T-cell (primary cell): ENCODE results near the gene TLDC2. TPM values are rescaled to one million over a fixed set of nuclear protein-coding genes. Genes with fewer than 3 reads are reported as not detected.

Experiments used
- ATAC-seq, 4 experiments: fragments of 200-7000 bp in 3 of 4; fragments of 150-1000 bp in 1 of 4; cut with Tn5 transposase; replicated peaks in 1 of 4; 1 replicate in 3 of 4; 2 replicates in 1 of 4; pipeline ENCODE4 v1.10.0; 2021; ENCODE audit warnings: moderate library complexity in 3 of 4, mild to moderate bottlenecking in 2 of 4, moderate number of reproducible peaks in 1 of 4
- CTCF ChIA-PET, 2 donors: fragments of 300-600 bp; sonication (Branson Sonifier 250); formaldehyde crosslinking; loops; one replicate each; lab custom pipeline; 2022; ENCODE audit warnings: antibody characterized with exemption in 2 of 2; lab: Charles Lee
- POLR2A ChIA-PET, 2 donors: fragments of 300-600 bp; sonication (Branson Sonifier 250); formaldehyde crosslinking; loops; one replicate each; lab custom pipeline; 2022; ENCODE audit warnings: antibody characterized with exemption in 2 of 2; lab: Charles Lee
- DNase-seq, 35 experiments: peaks; one replicate each; pipeline versions ENCODE4 v3.0.0 to v3.0.0-alpha.2; 2013 to 2023
- H3K27ac ChIP-seq: one replicate; pipeline ENCODE4 v1.5.1; 2013; ENCODE audit warnings: low read length
- H3K27me3 ChIP-seq, 2 experiments: replicated peaks in 1 of 2; 1 replicate in 1 of 2; 2 replicates in 1 of 2; pipeline versions ENCODE4 v1.6.1 to v1.7.0; 2013; ENCODE audit warnings: low read length in 1 of 2, mixed read lengths in 1 of 2; ENCODE audit not compliant: control insufficient read depth in 2 of 2, insufficient read depth in 2 of 2; ENCODE audit errors: extremely low read depth in 1 of 2
- H3K36me3 ChIP-seq, 2 donors: 1 replicate in 1 of 2; 2 replicates in 1 of 2; pipeline versions ENCODE4 v1.6.1 to v1.7.0; 2013; ENCODE audit warnings: low read length in 1 of 2; ENCODE audit not compliant: control insufficient read depth in 2 of 2, insufficient read depth in 1 of 2; ENCODE audit errors: extremely low read depth in 1 of 2
- H3K4me1 ChIP-seq, 2 experiments: 1 replicate in 1 of 2; 2 replicates in 1 of 2; pipeline versions ENCODE4 v1.6.1 to v1.7.0; 2013; ENCODE audit warnings: low read length in 2 of 2, mixed read lengths in 1 of 2; ENCODE audit not compliant: insufficient read depth in 2 of 2, control insufficient read depth in 1 of 2; ENCODE audit errors: extremely low read depth in 1 of 2
- H3K4me3 ChIP-seq, 2 donors: 1 replicate in 1 of 2; 2 replicates in 1 of 2; pipeline versions ENCODE4 v1.5.1 to v1.7.0; 2013; ENCODE audit warnings: mild to moderate bottlenecking in 2 of 2, low read length in 1 of 2, moderate library complexity in 1 of 2; ENCODE audit not compliant: control insufficient read depth in 1 of 2; ENCODE audit errors: extremely low read depth in 1 of 2
- H3K9me3 ChIP-seq: 2 replicates; pipeline ENCODE4 v1.7.0; 2013
- H3K27ac Mint-ChIP-seq, 2 donors: one replicate each; pipeline ENCODE4 v1.8.0; 2020 to 2021; ENCODE audit warnings: mild to moderate bottlenecking in 2 of 2, mixed read lengths in 2 of 2
- H3K27me3 Mint-ChIP-seq, 2 donors: one replicate each; pipeline ENCODE4 v1.8.0; 2021 to 2022; ENCODE audit warnings: mixed read lengths in 2 of 2
- H3K36me3 Mint-ChIP-seq: one replicate; pipeline ENCODE4 v1.8.0; 2021; ENCODE audit warnings: mixed read lengths
- H3K4me1 Mint-ChIP-seq, 3 donors: one replicate each; pipeline ENCODE4 v1.8.0; 2020 to 2022; ENCODE audit warnings: mixed read lengths in 3 of 3, mild to moderate bottlenecking in 1 of 3
- H3K4me3 Mint-ChIP-seq, 3 donors: one replicate each; pipeline ENCODE4 v1.8.0; 2020 to 2022; ENCODE audit warnings: mild to moderate bottlenecking in 3 of 3, mixed read lengths in 3 of 3, moderate library complexity in 3 of 3
- H3K9me3 Mint-ChIP-seq, 3 donors: one replicate each; pipeline ENCODE4 v1.8.0; 2020 to 2022; ENCODE audit warnings: mixed read lengths in 3 of 3
- WGBS: methylation state at CpG from one replicate; pipeline ENCODE4 v1.1.5; 2013; ENCODE audit warnings: missing lambda C conversion rate; ENCODE audit not compliant: insufficient coverage; 5-methylcytosine and 5-hydroxymethylcytosine counted together
- total RNA-seq, 35 experiments: library from RNA in 6 of 35; stranded (reverse) in 6 of 35; fragments of 120-200 nt in 1 of 35; gene quantifications; one replicate each; pipeline versions ENCODE4 v1.2.1 to v1.2.4 and lab custom pipeline; 2013 to 2026

The TLDC2 gene
- total RNA-seq, result under 1 TPM in 1 of 5 donors, not detected in 4; 0.33 TPM
- total RNA-seq (2013), result not detected
- total RNA-seq (lab: John Stamatoyannopoulos, UW), result 0 to 0.25 (median 0) reads per million in 29 experiments

DNA sequence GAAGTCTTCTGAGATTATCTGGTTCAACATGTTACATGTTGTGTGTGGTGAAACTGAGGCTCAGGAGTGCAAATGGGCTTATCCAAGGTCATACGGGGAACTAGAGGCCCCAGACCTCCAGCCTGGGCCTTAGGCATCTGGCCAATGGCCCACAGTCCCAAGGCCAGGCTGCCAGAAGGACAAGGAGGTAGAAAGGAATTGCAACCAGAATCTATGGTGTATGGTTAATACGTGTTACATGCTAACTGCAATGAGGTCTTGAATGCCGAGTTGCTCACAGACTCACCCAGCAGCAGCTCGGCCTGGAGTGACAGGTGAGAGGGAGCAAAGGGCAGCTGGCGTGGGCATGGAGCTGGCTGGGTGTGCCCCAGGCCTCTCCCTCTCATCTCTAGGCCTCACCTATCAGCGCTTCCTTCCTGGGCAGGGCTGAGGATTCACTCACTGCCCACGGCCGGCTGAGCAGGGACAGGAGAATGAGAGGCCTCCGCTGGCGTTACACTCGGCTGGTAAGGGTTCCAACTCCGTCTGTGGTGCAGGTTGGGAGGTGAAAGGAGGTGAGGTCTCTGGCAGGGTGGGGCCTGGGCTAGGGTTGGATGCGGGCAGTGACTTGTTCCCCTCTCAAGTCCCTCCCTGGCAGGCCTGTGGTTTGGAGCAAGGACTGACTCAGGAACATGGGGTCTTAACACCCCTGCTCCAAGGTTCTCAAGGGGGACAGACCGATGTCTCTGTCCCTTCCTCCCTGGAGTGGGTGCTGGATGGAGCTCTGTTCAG, at the start of gene TLDC2:
TLDC2 (plus strand) TSS at position 437 of the 771 bp plus-strand sequence; CDS start at position 474, 37 bp downstream.
- POLR2A ChIA-PET, result interaction anchor here in 1 of 2 donors (0.7 kb wide), 1 partner anchor 1050 kb away, joined by 3 read pairs; no protein-coding TSS in a partner anchor
- H3K27ac ChIP-seq, result no peak within 1 kb of the TSS

DNA sequence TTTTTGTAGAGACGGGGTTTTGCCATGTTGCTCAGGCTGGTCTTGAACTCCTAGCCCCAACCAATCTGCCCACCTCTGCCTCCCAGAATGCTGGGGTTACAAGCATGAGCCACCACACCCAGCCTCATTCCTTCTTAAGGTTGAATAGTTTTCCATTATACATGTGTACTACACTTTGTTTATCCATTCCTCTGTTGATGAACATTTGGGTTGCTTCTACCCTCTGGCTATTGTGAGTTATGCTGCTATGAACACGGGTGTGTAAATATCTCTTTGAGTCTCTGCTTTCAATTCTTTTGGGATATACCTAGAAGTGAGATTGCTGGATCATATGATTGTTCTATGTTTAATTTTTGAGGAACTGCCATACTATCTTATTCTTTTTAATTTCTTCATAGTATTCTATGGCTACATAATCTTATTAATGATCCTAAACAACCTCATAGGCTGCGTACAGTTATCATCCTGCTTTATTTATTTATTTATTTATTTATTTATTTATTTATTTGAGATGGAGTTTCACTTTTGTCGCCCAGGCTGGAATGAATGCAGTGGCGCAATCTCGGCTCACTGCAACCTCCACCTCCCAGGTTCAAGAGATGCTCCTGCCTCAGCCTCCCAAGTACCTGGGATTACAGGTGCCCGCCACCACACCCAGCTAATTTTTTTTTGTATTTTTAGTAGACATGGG, 49.2 kb upstream of the TLDC2 start:
- Histone ChIP-seq H3K9me3 (no peaks in the 10 kb centered on the region), H3K4me1 (no peaks in the 10 kb centered on the region), H3K27me3 (no peaks in the 10 kb centered on the region), H3K27ac (no peak overlapping the region), H3K4me3 (no peak overlapping the region), H3K36me3 (no peaks in the 10 kb centered on the region)
- WGBS, result no CpG with 5 or more reads among the region's 7 CpGs
- POLR2A ChIA-PET, result no interaction called here
- ATAC-seq (no peak), DNase-seq (no peak)
- Mint-ChIP-seq H3K36me3 (no peaks in the 10 kb centered on the region), H3K4me3 (no peak overlapping the region), H3K9me3 (no peaks in the 10 kb centered on the region), H3K27me3 (no peaks in the 10 kb centered on the region), H3K4me1 (peaks cover 0 to 4% (median 0%) of the 10 kb centered on the region in 3 donors), H3K27ac (no peak overlapping the region)
- CTCF ChIA-PET, result no interaction called here

More for the DNA sequence above, at the start of gene TLDC2:
- Histone ChIP-seq H3K27me3 (peaks cover 0 to 21% of the 10 kb centered on the region in 2 experiments), H3K4me3 (no peak within 1 kb of the TSS), H3K36me3 (peaks cover 0 to 4% of the 10 kb centered on the region in 2 donors), H3K4me1 (no peaks in the 10 kb centered on the region), H3K9me3 (no peaks in the 10 kb centered on the region)
- H3K36me3 Mint-ChIP-seq, result peaks cover 3% of the 10 kb centered on the region
- DNase-seq (no peak), ATAC-seq (no peak)
- no peak within 1 kb of the TSS for H3K27ac Mint-ChIP-seq
- no peaks in the 10 kb centered on the region for H3K27me3 Mint-ChIP-seq
- CTCF ChIA-PET, result no interaction called here
- no peaks in the 10 kb centered on the region for H3K4me1 Mint-ChIP-seq
- 94% methylated on average over 12 of the region's 14 CpGs for WGBS
- no peak within 1 kb of the TSS for H3K4me3 Mint-ChIP-seq
- H3K9me3 Mint-ChIP-seq, result no peaks in the 10 kb centered on the region

DNA sequence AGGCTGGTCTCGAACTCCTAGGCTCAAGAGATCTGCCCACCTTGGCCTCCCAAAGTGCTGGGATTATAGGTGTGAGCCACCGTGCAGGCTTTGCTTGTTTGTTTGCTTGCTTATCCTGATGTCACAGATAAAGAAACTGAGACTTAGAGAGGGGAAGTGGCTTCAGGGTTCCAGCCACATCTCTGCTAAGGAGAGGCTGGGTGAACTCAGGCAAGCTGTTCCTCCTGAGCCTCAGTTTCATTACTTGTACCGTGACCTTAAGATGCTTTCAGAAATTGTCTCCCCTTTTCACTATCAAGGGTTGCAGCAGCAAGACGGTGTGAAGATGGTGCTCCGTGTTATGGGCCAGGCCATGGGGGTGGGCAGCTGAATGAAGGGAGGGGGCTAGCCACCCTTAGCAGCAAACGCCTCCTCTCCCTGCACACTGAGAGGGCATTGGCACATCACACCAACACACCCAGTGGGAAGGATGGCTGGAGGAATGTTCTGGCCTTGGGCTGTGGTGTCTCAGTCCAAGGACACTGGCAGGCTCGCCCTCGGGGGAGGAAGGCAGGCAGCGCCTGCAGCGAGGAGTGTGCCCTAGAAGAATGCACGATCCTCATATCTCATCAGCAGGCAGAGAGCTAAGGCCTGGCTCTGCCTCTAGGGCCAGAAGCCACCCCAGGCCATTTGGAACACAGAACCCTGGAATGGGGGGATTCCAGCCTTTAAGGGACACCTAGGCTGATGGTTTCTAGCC, 48.2 kb upstream of the TLDC2 start:
- DNase-seq (no peak), ATAC-seq (no peak)
- H3K36me3 Mint-ChIP-seq, result no peaks in the 10 kb centered on the region
- no peak overlapping the region for H3K4me3 Mint-ChIP-seq
- Histone ChIP-seq H3K4me1 (no peaks in the 10 kb centered on the region), H3K27ac (no peak overlapping the region), H3K36me3 (no peaks in the 10 kb centered on the region), H3K27me3 (no peaks in the 10 kb centered on the region), H3K9me3 (no peaks in the 10 kb centered on the region), H3K4me3 (no peak overlapping the region)
- H3K9me3 Mint-ChIP-seq, result no peaks in the 10 kb centered on the region
- H3K4me1 Mint-ChIP-seq, result peaks cover 0 to 4% (median 0%) of the 10 kb centered on the region in 3 donors
- no peaks in the 10 kb centered on the region for H3K27me3 Mint-ChIP-seq
- ChIA-PET CTCF (no interaction called here), POLR2A (no interaction called here)
- H3K27ac Mint-ChIP-seq, result no peak overlapping the region
- 69% methylated on average over 2 of the region's 11 CpGs for WGBS

DNA sequence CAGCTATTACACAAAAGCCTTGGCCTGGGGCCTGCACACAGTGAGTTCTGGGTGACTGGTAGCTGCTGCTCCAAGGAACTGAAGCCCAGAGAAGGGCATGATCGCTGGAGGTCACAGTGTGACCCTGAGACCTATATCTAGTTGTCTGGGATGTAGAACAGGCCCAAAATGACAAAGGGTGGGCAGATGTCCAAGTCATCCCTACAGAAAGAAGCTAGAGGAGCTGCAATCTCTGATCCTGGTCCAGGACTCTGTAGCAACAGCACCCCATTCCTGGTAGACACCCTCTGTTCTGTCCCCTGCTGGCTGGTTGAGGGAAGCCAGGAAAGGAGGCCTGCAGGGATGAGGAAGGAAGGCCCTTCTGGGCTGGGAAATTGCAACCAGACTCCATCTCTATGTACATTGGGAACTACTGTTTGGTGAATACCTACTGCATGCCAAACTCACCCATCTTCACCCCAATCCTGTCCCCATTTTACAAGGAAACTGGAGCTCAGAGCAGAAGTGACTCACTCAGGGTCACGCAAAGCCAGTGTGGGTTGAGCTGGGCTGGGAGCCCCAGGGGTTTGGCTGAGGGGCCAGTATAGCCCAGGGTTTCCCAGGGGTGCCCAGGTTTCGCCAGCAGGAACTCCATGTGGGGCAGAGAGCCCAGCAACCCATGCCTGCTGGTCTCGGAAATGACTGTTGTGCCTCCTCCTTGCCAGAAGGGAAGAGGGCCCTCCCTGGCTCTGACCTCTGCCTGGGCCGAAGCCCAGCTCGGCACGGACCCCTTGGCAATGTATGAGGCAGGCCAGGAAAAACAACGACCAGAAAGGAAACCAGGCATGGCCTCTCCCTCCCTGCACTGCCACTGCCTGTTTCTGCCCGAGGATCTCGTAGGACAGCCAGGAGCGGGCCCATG, 44.9 kb upstream of the TLDC2 start:
- H3K27me3 Mint-ChIP-seq, result no peaks in the 10 kb centered on the region
- no peak overlapping the region for H3K27ac ChIP-seq
- peaks cover 5 to 13% (median 7%) of the 10 kb centered on the region in 3 donors for H3K4me1 Mint-ChIP-seq
- H3K36me3 ChIP-seq, result no peaks in the 10 kb centered on the region
- H3K4me1 ChIP-seq, result peaks cover 0 to 11% of the 10 kb centered on the region in 2 experiments
- POLR2A ChIA-PET, result no interaction called here
- no peaks in the 10 kb centered on the region for H3K27me3 ChIP-seq
- 93% methylated on average over 8 of the region's 11 CpGs for whole genome bisulfite sequencing
- H3K36me3 Mint-ChIP-seq, result no peaks in the 10 kb centered on the region
- DNase-seq (no peak), ATAC-seq (no peak)
- no peak overlapping the region for H3K4me3 ChIP-seq
- CTCF ChIA-PET, result no interaction called here
- no peaks in the 10 kb centered on the region for H3K9me3 Mint-ChIP-seq
- no peaks in the 10 kb centered on the region for H3K9me3 ChIP-seq
- H3K4me3 Mint-ChIP-seq, result no peak overlapping the region
- no peak overlapping the region for H3K27ac Mint-ChIP-seq

DNA sequence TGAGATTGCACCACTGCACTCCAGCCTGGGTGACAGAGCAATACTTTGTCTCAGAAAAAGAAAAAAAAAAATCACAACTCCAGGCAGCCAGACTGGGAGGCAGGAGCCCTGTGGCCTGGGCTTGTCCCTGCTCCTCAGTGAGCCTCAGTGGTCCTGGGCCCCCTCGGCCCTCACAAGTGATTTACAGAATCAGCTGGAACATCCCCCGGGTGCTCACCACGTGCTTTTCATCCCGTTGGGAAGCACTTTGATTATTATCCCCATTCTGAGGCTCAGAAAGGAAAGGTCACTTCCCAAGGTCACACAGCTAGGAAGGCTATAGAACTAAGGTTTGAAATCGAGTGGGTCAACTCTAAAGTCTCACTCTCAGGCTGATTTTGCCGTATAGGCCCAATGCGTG, 43.1 kb upstream of the TLDC2 start:
- Mint-ChIP-seq H3K4me1 (peaks cover 5 to 16% (median 8%) of the 10 kb centered on the region in 3 donors), H3K36me3 (no peaks in the 10 kb centered on the region), H3K9me3 (no peaks in the 10 kb centered on the region), H3K4me3 (no peak overlapping the region), H3K27ac (no peak overlapping the region), H3K27me3 (no peaks in the 10 kb centered on the region)
- WGBS, result 85% methylated on average over 2 of the region's 7 CpGs
- DNase-seq, result no peak
- POLR2A ChIA-PET, result no interaction called here
- peaks cover 0 to 14% of the 10 kb centered on the region in 2 experiments for H3K4me1 ChIP-seq
- H3K27ac ChIP-seq, result no peak overlapping the region
- H3K9me3 ChIP-seq, result no peaks in the 10 kb centered on the region
- H3K4me3 ChIP-seq, result no peak overlapping the region
- no peaks in the 10 kb centered on the region for H3K36me3 ChIP-seq
- CTCF ChIA-PET, result no interaction called here
- no peak for ATAC-seq
- H3K27me3 ChIP-seq, result no peaks in the 10 kb centered on the region
